Body of pancreas (tissue), 4 donors: ENCODE measurements around the gene NCR3LG1. TPM values are rescaled to one million over a fixed set of nuclear protein-coding genes. Genes with fewer than 3 reads are reported as not detected.

ENCODE experiments used
- ATAC-seq: fragments of 150-250 bp; one replicate; pipeline ENCODE4 v1.9.1; 2016
- DNase-seq, 4 donors: peaks; one replicate each; pipeline ENCODE4 v3.0.0-alpha.2; 2019
- H3K27ac ChIP-seq, 4 donors: fragments of 200-600 bp; sonication (generic); 1 replicate in 3 of 4; 2 replicates in 1 of 4; pipeline versions ENCODE4 v1.5.1 to v1.6.1; 2016 to 2019; ENCODE audit warnings: mild to moderate bottlenecking in 1 of 4, mixed read lengths in 1 of 4, moderate library complexity in 1 of 4
- H3K27me3 ChIP-seq, 2 donors: fragments of 200-600 bp; sonication (generic); one replicate each; pipeline ENCODE4 v1.6.0; 2016; ENCODE audit warnings: mild to moderate bottlenecking in 1 of 2
- H3K36me3 ChIP-seq, 2 donors: fragments of 200-600 bp; sonication (generic); replicated peaks in 1 of 2; 2 replicates each; pipeline ENCODE4 v1.5.1; 2016; ENCODE audit warnings: low read depth in 2 of 2; ENCODE audit not compliant: insufficient read depth in 1 of 2
- H3K4me1 ChIP-seq: fragments of 200-600 bp; sonication (generic); one replicate; pipeline ENCODE4 v1.6.0; 2016
- H3K4me3 ChIP-seq, 2 donors: fragments of 200-600 bp; sonication (generic); 1 replicate in 1 of 2; 2 replicates in 1 of 2; pipeline ENCODE4 v1.5.1; 2016 to 2019
- H3K9me3 ChIP-seq, 3 donors: fragments of 200-600 bp; sonication (generic); 1 replicate in 2 of 3; 2 replicates in 1 of 3; pipeline ENCODE4 v1.5.1; 2016
- POLR2A ChIP-seq, 3 donors: fragments of 450-650 bp; IDR thresholded peaks; one replicate each; pipeline ENCODE4 v1.6.1; 2016; ENCODE audit warnings: antibody characterized with exemption in 3 of 3, mild to moderate bottlenecking in 2 of 3
- WGBS, 2 donors: methylation state at CpG; one replicate each; pipeline ENCODE4 v1.1.5; 2017; 5-methylcytosine and 5-hydroxymethylcytosine counted together
- intact Hi-C: fragments of 100-400 bp; cut with DNase I; formaldehyde crosslinking; loops from one replicate; pipeline ENCODE4 v1.15.1; 2023
- total RNA-seq, 2 donors: library from RNA; depleted of rRNA; stranded (reverse); fragments of >200 nt; gene quantifications; one replicate each; pipeline ENCODE4 v1.1.0, GENCODE V29; 2016
- TF ChIP-seq, protein P1 (sequence below), 7 experiments: fragments of 450-650 bp in 4 of 7; fragments of 200-600 bp in 3 of 7; sonication (generic) in 3 of 7; IDR thresholded peaks; one replicate each; pipeline ENCODE4 v1.5.1; 2016 to 2019; ENCODE audit warnings: antibody characterized with exemption in 7 of 7

NCR3LG1 gene
- total RNA-seq, 2 donors from 2014 or later, result under 0.01 to 2.6 TPM

- DNase-seq, result no peak
- Histone ChIP-seq H3K4me1 (peaks cover 48% of the 10 kb centered on the region), H3K36me3 (no peaks in the 10 kb centered on the region), H3K4me3 (no peak overlapping the region), H3K27me3 (no peaks in the 10 kb centered on the region), H3K27ac (no peak overlapping the region), H3K9me3 (no peaks in the 10 kb centered on the region)
- intact Hi-C loops, result no loop called here
- no peak for ATAC-seq
- 93 to 97% methylated on average over 1 to 2 of the region's 2 CpGs for WGBS, 2 donors
- TF ChIP-seq, protein P1, sequence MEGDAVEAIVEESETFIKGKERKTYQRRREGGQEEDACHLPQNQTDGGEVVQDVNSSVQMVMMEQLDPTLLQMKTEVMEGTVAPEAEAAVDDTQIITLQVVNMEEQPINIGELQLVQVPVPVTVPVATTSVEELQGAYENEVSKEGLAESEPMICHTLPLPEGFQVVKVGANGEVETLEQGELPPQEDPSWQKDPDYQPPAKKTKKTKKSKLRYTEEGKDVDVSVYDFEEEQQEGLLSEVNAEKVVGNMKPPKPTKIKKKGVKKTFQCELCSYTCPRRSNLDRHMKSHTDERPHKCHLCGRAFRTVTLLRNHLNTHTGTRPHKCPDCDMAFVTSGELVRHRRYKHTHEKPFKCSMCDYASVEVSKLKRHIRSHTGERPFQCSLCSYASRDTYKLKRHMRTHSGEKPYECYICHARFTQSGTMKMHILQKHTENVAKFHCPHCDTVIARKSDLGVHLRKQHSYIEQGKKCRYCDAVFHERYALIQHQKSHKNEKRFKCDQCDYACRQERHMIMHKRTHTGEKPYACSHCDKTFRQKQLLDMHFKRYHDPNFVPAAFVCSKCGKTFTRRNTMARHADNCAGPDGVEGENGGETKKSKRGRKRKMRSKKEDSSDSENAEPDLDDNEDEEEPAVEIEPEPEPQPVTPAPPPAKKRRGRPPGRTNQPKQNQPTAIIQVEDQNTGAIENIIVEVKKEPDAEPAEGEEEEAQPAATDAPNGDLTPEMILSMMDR (IDR thresholded peaks at IDR 0.05), result no peak
- TF ChIP-seq POLR2A (IDR thresholded peaks at IDR 0.05), result no peak
Observed at GRCh38 chr11:17408026-17408425, 56.4 kb downstream of the NCR3LG1 start.

- WGBS, 2 donors, result 94 to 95% methylated on average over 7 of the region's 7 CpGs
- Histone ChIP-seq H3K27me3 (no peaks in the 10 kb centered on the region), H3K4me3 (no peak overlapping the region), H3K9me3 (no peaks in the 10 kb centered on the region), H3K27ac (no peak overlapping the region), H3K36me3 (no peaks in the 10 kb centered on the region), H3K4me1 (peaks cover 54% of the 10 kb centered on the region)
- no peak for DNase-seq
- intact Hi-C loops, result no loop called here
- no peak for ATAC-seq
- TF ChIP-seq, protein P1 (IDR thresholded peaks at IDR 0.05), result no peak
- no peak for TF ChIP-seq POLR2A (IDR thresholded peaks at IDR 0.05)
Observed at GRCh38 chr11:17408641-17409040, 57.0 kb downstream of the NCR3LG1 start.

- DNase-seq (peak; percentile 38 to 76 (median 50)), ATAC-seq (no peak)
- H3K27ac ChIP-seq, result peak overlapping the region in 1 of 4 donors; percentile 36
Observed at GRCh38 chr11:17410606-17411379, 59.2 kb downstream of the NCR3LG1 start.

DNA sequence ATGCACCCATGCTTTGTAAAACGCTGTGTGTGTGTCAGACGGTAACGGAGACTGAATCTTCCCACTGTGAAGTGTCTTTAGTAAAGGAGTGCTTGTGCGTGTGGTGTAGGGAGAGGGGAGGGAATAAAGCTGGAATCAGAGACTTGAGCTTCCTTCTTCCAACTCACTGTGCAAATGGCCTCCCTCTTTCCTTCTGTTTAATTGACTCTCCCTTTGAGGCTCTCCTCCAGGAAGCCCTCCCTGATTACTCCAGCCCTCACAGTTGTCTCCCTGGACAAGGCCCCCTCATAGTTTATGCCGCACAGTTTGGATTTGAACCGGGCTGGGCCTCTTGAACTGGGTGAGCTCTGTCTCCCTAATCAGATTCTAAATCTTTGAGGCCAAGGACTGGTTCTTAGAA lies 59.8 kb downstream of the NCR3LG1 start:
- intact Hi-C loops, result no loop called here
- Histone ChIP-seq H3K27me3 (no peaks in the 10 kb centered on the region), H3K4me1 (peaks cover 51% of the 10 kb centered on the region), H3K9me3 (no peaks in the 10 kb centered on the region), H3K4me3 (no peak overlapping the region), H3K27ac (peak overlapping the region in 1 of 4 donors; percentile 36), H3K36me3 (no peaks in the 10 kb centered on the region)
- DNase-seq (no peak), ATAC-seq (no peak)
- no peak for TF ChIP-seq POLR2A (IDR thresholded peaks at IDR 0.05)
- WGBS, 2 donors, result 88 to 93% methylated on average over 6 of the region's 6 CpGs

More at GRCh38 chr11:17410606-17411379, 59.2 kb downstream of the NCR3LG1 start:
- Histone ChIP-seq H3K4me1 (peaks cover 58% of the 10 kb centered on the region), H3K27me3 (no peaks in the 10 kb centered on the region), H3K36me3 (no peaks in the 10 kb centered on the region), H3K9me3 (no peaks in the 10 kb centered on the region), H3K4me3 (no peak overlapping the region)
- 38 to 45% methylated on average over 11 of the region's 11 CpGs for WGBS, 2 donors
- no peak for TF ChIP-seq POLR2A (IDR thresholded peaks at IDR 0.05)
- TF ChIP-seq, protein P1 (IDR thresholded peaks at IDR 0.05), result no peak
- intact Hi-C loops, result no loop called here

DNA sequence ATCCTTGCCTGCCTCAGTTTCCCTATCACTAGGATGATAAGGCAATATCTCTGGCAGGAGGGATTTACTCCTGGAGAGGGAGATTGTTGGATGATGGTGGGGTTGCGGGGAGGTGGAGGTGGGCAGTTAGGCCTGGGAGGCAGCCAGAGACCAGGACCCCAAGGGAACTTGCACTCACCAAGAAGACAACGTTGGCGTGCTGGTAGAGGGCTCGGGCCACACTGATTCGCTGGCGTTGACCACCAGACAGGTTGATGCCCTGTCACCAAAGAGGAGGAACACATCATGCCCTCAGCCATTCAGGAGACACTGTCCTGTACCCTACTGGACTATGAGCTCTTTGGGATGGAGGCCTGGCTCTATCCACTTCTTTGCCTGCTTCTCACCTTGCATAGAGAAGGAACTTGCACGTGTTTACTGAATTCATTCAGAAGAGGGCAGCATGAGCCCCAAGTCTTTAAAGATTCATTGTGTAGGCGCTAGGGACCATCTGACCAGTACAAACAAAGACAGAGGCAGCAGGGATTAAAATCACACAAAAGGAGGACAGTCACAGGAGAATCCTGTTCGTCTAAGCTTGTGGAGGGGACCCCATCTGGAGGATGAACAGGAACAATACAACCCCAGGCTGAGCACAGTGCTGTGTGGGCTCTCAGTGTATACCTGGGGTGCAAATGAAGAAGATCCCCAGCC lies 61.0 kb downstream of the NCR3LG1 start:
- no peak for DNase-seq
- Histone ChIP-seq H3K36me3 (no peaks in the 10 kb centered on the region), H3K4me3 (no peak overlapping the region), H3K27me3 (no peaks in the 10 kb centered on the region), H3K9me3 (no peaks in the 10 kb centered on the region), H3K27ac (peak overlapping the region; percentile 71 to 93 (median 87)), H3K4me1 (peaks cover 44% of the 10 kb centered on the region)
- no peak for ATAC-seq
- WGBS, 2 donors, result 75 to 82% methylated on average over 4 to 9 of the region's 9 CpGs
- TF ChIP-seq, protein P1 (IDR thresholded peaks at IDR 0.05), result no peak
- no peak for TF ChIP-seq POLR2A (IDR thresholded peaks at IDR 0.05)
- intact Hi-C loops, result no loop called here
